Measurements from ENCODE around the gene SLC31A1. TPM values are rescaled to one million over a fixed set of nuclear protein-coding genes. Genes with fewer than 3 reads are reported as not detected.

SLC31A1 gene
- total and polyA plus RNA-seq, 2 of the 8 experiments (the other 6 are each of a cell fraction or from before 2014, with no cell fraction given) = 23.9 to 40.8 TPM

GRCh38 chr9:113238859-113239232, 17.5 kb downstream of the SLC31A1 start:
- FAIRE-seq (no peak), DNase-seq (ENCODE audit: low read depth in 1 of 2, low spot score in 2 of 2) (no peak)
- no peaks in the 10 kb centered on the region for H3K9me3 ChIP-seq (ENCODE audit: insufficient read depth in 2 of 2, low read depth in 1 of 2, low read length in 1 of 2)
- H4K8ac ChIP-seq (ENCODE audit: extremely low read depth, insufficient read depth, low read length) = no peak overlapping the region
- no peak overlapping the region for H3K14ac ChIP-seq (ENCODE audit: insufficient read length)
- H3K4me1 ChIP-seq (replicated peaks in 1 of 4; ENCODE audit: control insufficient read depth in 3 of 4, insufficient read depth in 4 of 4, low read length in 3 of 4) = no peaks in the 10 kb centered on the region
- CTCF ChIA-PET (ENCODE audit: partially characterized antibody) = interaction anchor here (0.6 to 1.0 kb wide), 4 partner anchors 15 to 89 kb away, joined by 3 to 5 read pairs (median 3); no protein-coding TSS in a partner anchor
- POLR2A ChIA-PET (ENCODE audit: partially characterized antibody) = no interaction called here
- no peak overlapping the region for H2AFZ ChIP-seq (ENCODE audit: low read length)
- no peak overlapping the region for H2BK12ac ChIP-seq (ENCODE audit: low read depth, low read length)
- no peaks in the 10 kb centered on the region for H3K36me3 ChIP-seq (ENCODE audit: control insufficient read depth in 2 of 4, insufficient read depth in 4 of 4, low read length in 3 of 4)
- H3K4ac ChIP-seq (replicated peaks; ENCODE audit: insufficient read length, low read depth, low read length) = no peak overlapping the region
- H2AK5ac ChIP-seq (ENCODE audit: low read depth, low read length) = no peak overlapping the region
- H3K23ac ChIP-seq (ENCODE audit: insufficient read length) = no peak overlapping the region
- no peak overlapping the region for H3K4me2 ChIP-seq (ENCODE audit: insufficient read depth in 1 of 2, low read depth in 2 of 2, low read length in 2 of 2)
- H3K18ac ChIP-seq (ENCODE audit: extremely low read depth, low read length) = no peak overlapping the region
- no peaks in the 10 kb centered on the region for H3K27me3 ChIP-seq (replicated peaks in 1 of 4; ENCODE audit: control insufficient read depth in 3 of 4, extremely low read depth in 1 of 4, insufficient read depth in 3 of 4, low read length in 3 of 4)
- H4K91ac ChIP-seq (replicated peaks; ENCODE audit: insufficient read length, low read length) = no peak overlapping the region
- no peaks in the 10 kb centered on the region for H3K79me1 ChIP-seq (ENCODE audit: low read depth, low read length)
- no peak overlapping the region for H2BK5ac ChIP-seq (ENCODE audit: low read depth, low read length)
- H4K5ac ChIP-seq (ENCODE audit: insufficient read length, low read depth, low read length) = no peak overlapping the region
- WGBS, 2 experiments (ENCODE audit: extremely low coverage in 1 of 2, insufficient coverage in 1 of 2, insufficient read length in 1 of 2, insufficient replicate concordance in 2 of 2, low coverage in 1 of 2, low lambda C conversion rate in 2 of 2, missing lambda C conversion rate in 1 of 2) = 89% methylated on average over 4 of the region's 4 CpGs; no CpG with 5 or more reads in 1 of the 2 experiments
- no peaks in the 10 kb centered on the region for H3K79me2 ChIP-seq (ENCODE audit: control insufficient read depth in 1 of 2, insufficient read depth in 2 of 2, low read length in 2 of 2)
- H2BK120ac ChIP-seq (replicated peaks; ENCODE audit: low read depth, low read length) = no peak overlapping the region
- H4K20me1 ChIP-seq (replicated peaks in 1 of 2; ENCODE audit: control insufficient read depth in 1 of 2, insufficient read depth in 2 of 2, low read length in 2 of 2) = peaks cover 0 to 1% of the 10 kb centered on the region in 2 experiments
- no peaks in the 10 kb centered on the region for H3K23me2 ChIP-seq (ENCODE audit: low read depth, low read length)
- no peak overlapping the region for H2BK20ac ChIP-seq (ENCODE audit: low read length)
- H3K27ac ChIP-seq (ENCODE audit: low read depth, low read length) = no peak overlapping the region
- no peak overlapping the region for H3K56ac ChIP-seq (replicated peaks; ENCODE audit: insufficient read length, low read depth, low read length)
- no peak for TF ChIP-seq RFX5 (IDR thresholded peaks at IDR 0.05; ENCODE audit: borderline replicate concordance, low read depth, low read length)
- no peak overlapping the region for H3K9ac ChIP-seq (replicated peaks in 1 of 4; ENCODE audit: extremely low read depth in 1 of 4, low read depth in 3 of 4, low read length in 3 of 4)
- H2BK15ac ChIP-seq (ENCODE audit: low read length) = no peak overlapping the region
- no peak overlapping the region for H3K4me3 ChIP-seq (ENCODE audit: extremely low read depth in 1 of 4, insufficient read depth in 2 of 4, low read depth in 3 of 4, low read length in 4 of 4)
